Activated B cell treated with CpG ODN at 0.5 μM for 24 hours (primary cell): ENCODE results near the gene NPAS3. TPM values are rescaled to one million over a fixed set of nuclear protein-coding genes. Genes with fewer than 3 reads are reported as not detected.

Experiments
- ATAC-seq: fragments of 200-7000 bp; cut with Tn5 transposase; one replicate; pipeline ENCODE4 v1.10.0; 2021; ENCODE audit warnings: low read depth, mild to moderate bottlenecking, moderate library complexity
- CTCF ChIA-PET: fragments of 350-600 bp; sonication (Branson Sonifier 250); formaldehyde crosslinking; loops from one replicate; lab custom pipeline; 2021; ENCODE audit warnings: antibody characterized with exemption; lab: Charles Lee
- POLR2A ChIA-PET: fragments of 350-600 bp; sonication (Branson Sonifier 250); formaldehyde crosslinking; loops from one replicate; lab custom pipeline; 2021; ENCODE audit warnings: antibody characterized with exemption; lab: Charles Lee
- DNase-seq: peaks from one replicate; pipeline ENCODE4 v3.0.0; 2022
- H3K27ac Mint-ChIP-seq: one replicate; pipeline ENCODE4 v1.8.0; 2020; ENCODE audit warnings: mixed read lengths
- H3K27me3 Mint-ChIP-seq: one replicate; pipeline ENCODE4 v1.8.0; 2021; ENCODE audit warnings: mixed read lengths
- H3K36me3 Mint-ChIP-seq: one replicate; pipeline ENCODE4 v1.8.0; 2021; ENCODE audit warnings: low read depth, mixed read lengths
- H3K4me1 Mint-ChIP-seq: one replicate; pipeline ENCODE4 v1.8.0; 2021; ENCODE audit warnings: mixed read lengths
- H3K4me3 Mint-ChIP-seq: one replicate; pipeline ENCODE4 v1.8.0; 2020; ENCODE audit warnings: mild to moderate bottlenecking, mixed read lengths
- H3K9me3 Mint-ChIP-seq: one replicate; pipeline ENCODE4 v1.8.0; 2020; ENCODE audit warnings: mixed read lengths
- intact Hi-C: fragments of 100-400 bp; cut with micrococcal nuclease; formaldehyde crosslinking; loops from one replicate; pipeline ENCODE4 v1.15.1; 2024
- total RNA-seq: library from RNA; stranded (reverse); gene quantifications from 2 replicates; pipeline ENCODE4 v1.2.3, GENCODE V29; 2022
- TF ChIP-seq, protein P1 (sequence below): fragments of 200-600 bp; IDR thresholded peaks from one replicate; pipeline ENCODE4 v1.8.0; 2022; ENCODE audit warnings: antibody characterized with exemption, mild to moderate bottlenecking

Gene NPAS3
- total RNA-seq, 1 donor from 2014 or later: not detected

DNA sequence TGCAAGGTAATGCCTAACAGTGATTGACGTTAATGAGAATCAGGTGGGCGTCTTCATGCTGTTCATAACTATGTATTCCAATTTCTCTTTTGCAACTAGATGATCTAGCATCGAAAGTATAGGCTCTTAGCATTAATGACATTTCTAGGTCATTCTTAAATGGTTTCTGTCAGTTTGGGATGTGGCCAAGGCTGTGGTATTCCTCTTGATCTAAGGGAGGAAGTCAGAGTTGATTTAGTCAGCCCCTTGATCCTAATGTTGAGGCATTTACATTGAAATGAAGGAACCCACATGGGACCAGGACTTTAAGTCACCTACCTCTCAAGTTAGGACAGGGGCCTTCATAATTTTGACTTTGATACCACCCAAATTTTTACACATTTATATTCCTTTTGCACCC lies 448.1 kb downstream of the NPAS3 start:
- intact Hi-C loops: no loop called here
- H3K4me3 Mint-ChIP-seq: no peak overlapping the region
- POLR2A ChIA-PET: no interaction called here
- DNase-seq (no peak), ATAC-seq (no peak)
- no peak overlapping the region for H3K27ac Mint-ChIP-seq
- H3K9me3 Mint-ChIP-seq: no peaks in the 10 kb centered on the region
- CTCF ChIA-PET: no interaction called here
- H3K36me3 Mint-ChIP-seq: no peaks in the 10 kb centered on the region
- TF ChIP-seq, protein P1, sequence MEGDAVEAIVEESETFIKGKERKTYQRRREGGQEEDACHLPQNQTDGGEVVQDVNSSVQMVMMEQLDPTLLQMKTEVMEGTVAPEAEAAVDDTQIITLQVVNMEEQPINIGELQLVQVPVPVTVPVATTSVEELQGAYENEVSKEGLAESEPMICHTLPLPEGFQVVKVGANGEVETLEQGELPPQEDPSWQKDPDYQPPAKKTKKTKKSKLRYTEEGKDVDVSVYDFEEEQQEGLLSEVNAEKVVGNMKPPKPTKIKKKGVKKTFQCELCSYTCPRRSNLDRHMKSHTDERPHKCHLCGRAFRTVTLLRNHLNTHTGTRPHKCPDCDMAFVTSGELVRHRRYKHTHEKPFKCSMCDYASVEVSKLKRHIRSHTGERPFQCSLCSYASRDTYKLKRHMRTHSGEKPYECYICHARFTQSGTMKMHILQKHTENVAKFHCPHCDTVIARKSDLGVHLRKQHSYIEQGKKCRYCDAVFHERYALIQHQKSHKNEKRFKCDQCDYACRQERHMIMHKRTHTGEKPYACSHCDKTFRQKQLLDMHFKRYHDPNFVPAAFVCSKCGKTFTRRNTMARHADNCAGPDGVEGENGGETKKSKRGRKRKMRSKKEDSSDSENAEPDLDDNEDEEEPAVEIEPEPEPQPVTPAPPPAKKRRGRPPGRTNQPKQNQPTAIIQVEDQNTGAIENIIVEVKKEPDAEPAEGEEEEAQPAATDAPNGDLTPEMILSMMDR: no peak
- H3K4me1 Mint-ChIP-seq: no peaks in the 10 kb centered on the region
- H3K27me3 Mint-ChIP-seq: no peaks in the 10 kb centered on the region

DNA sequence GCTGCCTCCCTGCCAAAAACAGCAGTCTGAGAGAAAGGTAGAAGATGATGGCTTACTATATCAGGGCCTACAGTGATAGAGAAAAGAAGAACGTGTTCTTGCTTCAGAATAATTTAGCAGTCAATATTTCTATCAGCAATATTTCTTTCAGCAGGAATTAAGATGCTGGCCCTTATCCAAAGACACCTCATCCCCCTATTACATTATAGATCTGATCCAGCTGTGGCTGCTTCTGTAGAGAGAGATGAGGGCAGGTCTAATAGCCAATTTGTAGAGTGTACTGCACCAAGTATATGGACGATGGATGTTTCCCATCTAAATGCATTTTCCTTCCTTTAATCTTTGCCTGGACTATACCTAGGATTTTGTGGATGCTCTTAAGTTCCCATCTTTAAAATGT lies 451.7 kb downstream of the NPAS3 start:
- H3K27ac Mint-ChIP-seq: no peak overlapping the region
- ATAC-seq: no peak

DNA sequence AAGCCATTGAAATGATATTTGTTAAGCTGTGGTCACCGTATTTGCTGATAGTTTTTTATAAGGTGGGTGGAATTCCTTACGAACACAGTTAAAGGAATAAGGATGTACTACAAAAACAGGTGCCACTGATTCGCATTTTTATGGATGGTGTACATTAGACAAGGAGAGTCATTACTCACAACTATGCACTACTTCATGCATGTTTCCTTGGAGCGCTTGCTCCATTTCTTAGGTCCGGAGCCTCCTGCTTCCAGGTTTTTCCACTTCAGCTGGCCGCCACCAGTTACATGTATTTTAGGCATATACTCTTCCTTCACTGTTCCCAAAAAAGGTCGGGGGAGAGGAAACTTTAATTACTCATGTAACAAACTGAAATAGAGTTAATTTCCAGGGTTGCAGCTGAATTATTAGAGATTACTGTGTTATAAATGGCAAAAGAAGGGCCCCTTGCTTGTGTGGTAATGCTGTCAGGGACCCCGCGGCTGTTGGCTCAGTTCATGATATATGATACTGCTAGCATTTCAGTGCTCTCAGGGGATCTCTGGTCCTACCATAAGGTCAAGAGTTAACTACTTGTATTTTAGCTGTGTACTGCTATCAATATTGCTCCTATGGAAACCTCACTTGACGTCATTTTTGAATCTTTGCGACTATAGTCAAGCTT lies 454.7 kb downstream of the NPAS3 start:
- Mint-ChIP-seq H3K27me3 (no peaks in the 10 kb centered on the region), H3K27ac (no peak overlapping the region), H3K36me3 (no peaks in the 10 kb centered on the region), H3K4me1 (no peaks in the 10 kb centered on the region), H3K9me3 (no peaks in the 10 kb centered on the region), H3K4me3 (no peak overlapping the region)
- ATAC-seq: no peak
- POLR2A ChIA-PET: no interaction called here
- intact Hi-C loops: no loop called here
- CTCF ChIA-PET: no interaction called here
- TF ChIP-seq, protein P1: no peak
- DNase-seq: no peak

More for the DNA sequence above, 451.7 kb downstream of the NPAS3 start:
- intact Hi-C loops: no loop called here
- POLR2A ChIA-PET: no interaction called here
- DNase-seq: no peak
- no peaks in the 10 kb centered on the region for H3K9me3 Mint-ChIP-seq
- TF ChIP-seq, protein P1: no peak
- H3K36me3 Mint-ChIP-seq: no peaks in the 10 kb centered on the region
- no peaks in the 10 kb centered on the region for H3K4me1 Mint-ChIP-seq
- CTCF ChIA-PET: no interaction called here
- H3K27me3 Mint-ChIP-seq: no peaks in the 10 kb centered on the region
- H3K4me3 Mint-ChIP-seq: no peak overlapping the region

DNA sequence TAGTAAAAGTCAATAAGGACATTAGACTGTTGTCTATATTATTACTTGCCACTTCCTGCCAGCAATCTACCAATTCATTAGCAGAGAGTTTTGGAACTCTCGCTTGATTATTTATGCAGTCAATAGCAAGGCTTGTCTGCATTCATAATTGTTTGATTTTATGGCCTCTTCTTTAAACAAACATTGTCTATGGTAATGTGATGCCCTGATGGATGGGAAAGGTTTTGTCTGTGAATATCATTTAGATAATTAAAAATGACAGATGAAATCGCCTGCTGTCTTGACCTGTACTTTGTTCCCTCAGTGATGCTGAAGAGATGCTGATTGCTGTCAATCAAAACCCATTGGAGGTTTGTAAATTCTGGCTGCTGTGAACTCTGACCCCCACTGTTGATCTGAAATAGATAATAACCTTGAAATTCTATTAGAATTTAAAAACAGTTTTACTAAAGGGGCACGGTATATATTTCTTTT lies 455.3 kb downstream of the NPAS3 start:
- Mint-ChIP-seq H3K36me3 (no peaks in the 10 kb centered on the region), H3K9me3 (no peaks in the 10 kb centered on the region), H3K4me1 (no peaks in the 10 kb centered on the region), H3K27ac (no peak overlapping the region), H3K4me3 (no peak overlapping the region), H3K27me3 (no peaks in the 10 kb centered on the region)
- intact Hi-C loops: no loop called here
- TF ChIP-seq, protein P1: no peak
- ATAC-seq (no peak), DNase-seq (no peak)
- POLR2A ChIA-PET: no interaction called here
- CTCF ChIA-PET: no interaction called here

DNA sequence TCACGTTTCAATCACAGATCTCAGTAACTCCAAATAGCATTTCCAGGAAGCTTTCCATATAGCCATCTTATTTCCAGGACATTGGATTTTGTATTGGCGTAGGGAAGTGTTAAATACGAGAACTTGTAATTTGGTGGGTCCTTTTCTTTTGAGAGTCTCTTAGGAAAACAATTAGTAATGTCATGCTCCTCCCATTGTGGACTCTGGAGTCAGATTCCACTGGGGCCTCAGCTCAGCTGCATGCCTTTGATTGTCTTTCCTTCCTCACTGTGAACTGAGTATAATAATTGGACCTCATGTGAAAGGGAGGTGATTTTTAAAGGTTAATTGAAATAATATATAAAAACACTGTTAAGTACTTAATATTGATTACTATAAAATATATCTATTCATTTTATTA lies 462.6 kb downstream of the NPAS3 start:
- Mint-ChIP-seq H3K9me3 (no peaks in the 10 kb centered on the region), H3K36me3 (no peaks in the 10 kb centered on the region), H3K4me1 (no peaks in the 10 kb centered on the region), H3K27me3 (no peaks in the 10 kb centered on the region), H3K4me3 (no peak overlapping the region), H3K27ac (no peak overlapping the region)
- ATAC-seq (no peak), DNase-seq (no peak)
- CTCF ChIA-PET: no interaction called here
- POLR2A ChIA-PET: no interaction called here
- intact Hi-C loops: no loop called here
- TF ChIP-seq, protein P1: no peak
